Germinal center (tissue), 1 donor: ENCODE measurements around the gene ADARB2.

Experiments
- DNase-seq: peaks from one replicate; pipeline ENCODE4 v3.0.0; 2012; ENCODE audit warnings: mixed read lengths, low spot score

ADARB2 gene

GRCh38 chr10:1524540-1524939, 212.8 kb downstream of the ADARB2 start:
- DNase-seq: no peak

DNA sequence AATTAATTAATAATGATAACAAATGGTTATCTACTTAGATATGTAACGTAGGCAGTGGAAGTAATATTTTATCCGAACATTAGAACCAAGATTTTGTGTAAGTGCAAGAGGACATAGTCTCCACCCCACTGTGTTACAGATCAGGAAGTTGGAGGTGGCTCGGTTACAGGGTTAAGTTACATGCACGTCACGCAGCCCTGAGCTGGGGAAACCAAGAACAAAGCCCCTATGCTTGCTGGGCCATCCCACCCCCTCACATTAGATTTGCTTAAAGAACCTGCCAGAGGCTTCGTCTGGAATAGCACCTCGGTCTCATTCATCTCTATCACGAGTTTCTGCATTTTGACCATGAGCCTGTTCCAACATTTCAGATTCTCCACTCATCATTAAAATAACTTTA, 214.1 kb downstream of the ADARB2 start:
- no peak for DNase-seq

DNA sequence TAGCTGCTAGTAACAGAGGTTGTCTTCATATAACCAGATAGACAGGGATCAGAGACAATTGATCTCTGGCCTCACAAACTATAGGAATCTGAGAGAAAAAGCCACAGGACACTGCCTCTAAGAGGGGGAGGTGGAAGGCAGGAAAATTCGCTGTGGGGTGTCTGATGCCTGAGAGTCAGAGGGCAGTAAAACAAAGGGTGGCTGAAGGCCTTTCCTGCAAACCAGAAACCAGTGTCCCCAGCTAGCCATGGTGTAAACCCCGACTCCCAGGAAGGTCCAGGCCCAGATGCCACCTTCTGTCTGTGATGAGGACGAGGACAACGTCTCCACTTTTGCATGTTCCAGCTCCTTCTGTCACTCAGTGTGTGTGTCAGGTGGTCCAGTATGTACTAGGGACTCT, 215.1 kb downstream of the ADARB2 start:
- no peak for DNase-seq

DNA sequence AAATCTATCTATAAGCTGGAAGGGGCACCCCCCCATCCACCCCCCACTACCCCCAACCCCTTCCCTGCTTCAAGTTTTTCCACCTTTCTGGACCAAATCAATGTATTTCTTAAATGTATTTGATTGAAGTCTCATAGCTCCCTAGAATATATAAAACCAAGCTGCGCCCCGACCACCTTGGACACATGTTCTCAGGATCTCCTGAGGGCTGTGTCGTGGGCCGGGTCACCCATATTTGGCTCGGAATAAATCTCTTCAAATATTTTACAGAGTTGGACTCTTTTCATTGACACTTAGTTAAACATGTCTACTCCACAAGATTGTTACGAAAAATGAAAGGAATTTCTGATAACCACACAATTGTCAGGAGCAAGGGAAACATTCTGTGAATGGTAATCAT, 215.6 kb downstream of the ADARB2 start:
- DNase-seq: no peak

- DNase-seq: no peak
These were observed 216.3 kb downstream of the ADARB2 start for GRCh38 chr10:1520909-1521565.

- no peak for DNase-seq
These were observed 217.9 kb downstream of the ADARB2 start for GRCh38 chr10:1519391-1519790.

DNA sequence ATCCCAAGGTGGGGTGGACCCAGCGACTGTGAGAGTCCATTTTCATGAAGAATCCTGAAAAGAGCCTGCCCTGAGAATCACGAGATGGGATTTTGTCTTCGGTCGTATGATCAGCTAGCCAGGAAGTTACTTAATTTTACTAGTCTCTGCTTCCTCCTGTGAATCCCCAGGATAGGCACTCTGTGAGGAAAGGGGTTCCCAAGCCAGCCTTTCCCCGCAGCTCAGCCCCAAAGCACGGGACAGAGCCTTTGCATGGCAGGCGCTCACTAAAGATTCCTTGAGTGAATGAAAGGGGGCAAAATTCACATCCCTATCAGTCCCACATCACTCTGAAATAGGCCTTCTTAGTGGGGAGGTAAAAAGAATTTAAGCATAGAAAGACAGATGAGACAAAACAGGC, 219.6 kb downstream of the ADARB2 start:
- DNase-seq: no peak

DNA sequence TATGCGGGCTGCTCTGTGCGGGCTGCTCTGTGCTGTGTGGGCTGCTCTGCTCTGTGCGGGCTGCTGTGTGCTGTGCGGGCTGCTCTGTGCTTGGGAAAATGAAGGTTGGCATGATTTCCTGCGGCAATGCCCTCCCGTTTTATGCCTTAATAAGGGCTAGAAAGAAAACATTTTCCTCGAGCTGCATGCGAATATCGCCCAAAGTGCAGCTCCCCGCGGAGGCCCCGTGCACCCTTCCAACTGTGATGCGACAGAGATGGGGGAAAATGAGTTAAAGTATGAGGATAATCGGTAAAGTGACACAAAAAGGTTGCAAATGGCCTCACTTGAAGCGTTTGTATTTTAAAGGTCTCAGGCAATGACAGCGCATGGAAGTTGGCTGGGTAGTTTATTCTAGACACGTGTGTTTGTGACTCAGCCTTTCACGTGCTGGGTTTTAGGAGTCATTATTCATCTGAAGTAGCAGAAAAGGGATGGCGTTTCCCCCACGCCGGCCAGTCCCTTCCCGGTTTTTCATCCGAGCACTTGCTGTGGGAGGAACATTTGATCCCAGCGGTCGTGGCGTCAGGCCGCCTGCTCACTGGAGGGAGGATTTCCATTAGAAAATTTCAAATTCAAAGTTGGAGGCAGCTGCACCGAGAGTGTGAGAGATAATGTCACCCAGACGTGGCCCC, 220.7 kb downstream of the ADARB2 start:
- DNase-seq: no peak

- DNase-seq: no peak
These were observed 221.4 kb downstream of the ADARB2 start for GRCh38 chr10:1515780-1516491.

- no peak for DNase-seq
These were observed 222.1 kb downstream of the ADARB2 start for GRCh38 chr10:1515121-1515779.

DNA sequence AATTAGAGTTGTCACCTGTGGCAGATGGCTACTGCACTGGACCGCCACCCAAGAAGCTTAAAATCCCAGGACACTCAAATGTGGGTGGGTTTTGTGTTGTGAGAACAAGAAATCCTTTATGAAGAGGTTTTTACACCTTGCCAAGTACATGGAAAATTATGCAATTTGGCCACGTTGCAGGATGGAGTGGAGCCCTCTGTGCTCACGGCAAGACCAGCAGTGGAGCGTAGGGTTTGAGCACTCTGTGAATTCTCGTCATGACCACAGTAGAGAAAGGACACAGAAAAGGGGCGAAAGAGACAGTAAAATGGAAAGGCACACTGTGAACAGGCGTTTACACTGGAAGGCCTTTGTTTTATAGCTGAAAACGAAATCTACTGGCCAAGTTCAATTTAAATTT, 222.6 kb downstream of the ADARB2 start:
- DNase-seq: no peak

GRCh38 chr10:1513221-1513620, 224.1 kb downstream of the ADARB2 start:
- DNase-seq: no peak

DNA sequence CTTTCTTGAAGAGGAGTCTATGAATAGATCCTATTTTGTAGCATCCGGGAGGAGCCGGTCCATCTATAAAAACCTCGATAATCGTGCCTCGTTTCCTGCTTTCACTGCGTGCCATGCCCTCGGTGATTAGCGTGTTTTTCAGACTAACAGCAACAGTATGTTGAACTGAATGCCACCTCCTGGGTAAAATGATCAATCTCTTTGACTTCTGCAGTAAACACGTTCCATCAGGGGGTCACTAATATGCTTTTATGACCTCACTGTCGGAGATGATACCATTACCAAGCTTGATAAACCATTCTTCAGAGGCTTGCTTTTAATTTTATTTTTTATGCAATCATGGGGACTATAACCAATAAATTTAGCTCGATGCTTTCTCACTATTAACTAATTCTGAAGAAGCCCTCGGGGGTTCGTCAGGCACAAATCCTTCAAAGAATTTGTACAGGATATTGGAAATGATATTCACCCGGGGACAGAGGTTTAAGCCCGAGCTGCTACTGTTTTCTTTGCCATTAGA, 228.3 kb downstream of the ADARB2 start:
- DNase-seq: no peak

DNA sequence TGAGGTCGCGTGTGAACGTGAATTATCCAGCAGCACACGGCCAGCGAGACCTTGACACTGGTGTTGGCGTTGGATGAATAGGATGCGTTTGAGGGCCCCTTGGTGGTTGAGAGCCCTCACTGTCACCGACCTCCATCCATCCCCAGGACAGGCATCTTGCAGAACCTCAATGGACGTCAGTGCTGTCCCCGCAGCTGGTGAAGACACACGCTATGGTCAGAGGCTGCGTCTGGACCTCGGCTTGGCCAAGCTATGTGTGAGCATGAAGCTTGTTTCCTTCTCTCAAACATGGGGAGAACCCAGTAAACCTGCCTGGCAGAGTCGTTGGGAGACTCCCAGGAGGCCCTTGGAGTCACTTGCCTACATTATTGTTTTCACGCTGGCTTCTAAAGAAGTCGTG, 229.2 kb downstream of the ADARB2 start:
- no peak for DNase-seq

DNA sequence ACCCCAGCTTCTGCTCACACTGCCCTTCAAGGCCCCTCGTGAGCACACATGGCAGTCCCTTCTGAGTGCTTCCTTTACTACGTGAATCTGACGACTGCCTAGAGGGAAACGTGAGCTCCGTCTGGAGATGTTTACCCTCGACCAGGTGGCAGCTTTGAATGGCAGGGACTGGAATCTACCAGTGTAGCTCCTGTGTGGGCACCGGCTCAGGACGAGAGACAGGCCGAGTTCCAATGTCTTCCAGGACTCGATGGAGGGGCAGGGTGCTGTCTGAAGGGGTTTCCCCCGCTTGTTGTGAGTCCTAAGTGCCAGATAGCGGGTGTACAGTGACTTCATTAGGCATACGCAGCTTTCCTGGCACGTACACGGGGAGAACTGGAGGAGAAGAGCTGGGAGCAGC, 229.9 kb downstream of the ADARB2 start:
- no peak for DNase-seq

DNA sequence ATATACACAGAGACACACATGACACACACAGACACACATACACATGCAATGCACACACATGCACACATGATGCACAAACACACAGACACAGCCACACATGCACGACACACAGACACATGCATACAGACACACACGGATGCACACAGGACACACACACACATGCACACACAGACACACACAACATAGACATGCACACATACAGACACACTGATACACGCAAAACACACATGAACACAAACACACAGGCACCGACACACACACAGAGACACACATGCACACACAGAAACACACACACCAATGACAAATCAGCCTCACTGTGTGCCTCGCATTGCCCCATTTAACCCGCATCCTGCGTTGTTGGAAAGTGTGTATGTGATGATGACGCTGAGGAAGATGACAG, 232.4 kb downstream of the ADARB2 start:
- DNase-seq: no peak

DNA sequence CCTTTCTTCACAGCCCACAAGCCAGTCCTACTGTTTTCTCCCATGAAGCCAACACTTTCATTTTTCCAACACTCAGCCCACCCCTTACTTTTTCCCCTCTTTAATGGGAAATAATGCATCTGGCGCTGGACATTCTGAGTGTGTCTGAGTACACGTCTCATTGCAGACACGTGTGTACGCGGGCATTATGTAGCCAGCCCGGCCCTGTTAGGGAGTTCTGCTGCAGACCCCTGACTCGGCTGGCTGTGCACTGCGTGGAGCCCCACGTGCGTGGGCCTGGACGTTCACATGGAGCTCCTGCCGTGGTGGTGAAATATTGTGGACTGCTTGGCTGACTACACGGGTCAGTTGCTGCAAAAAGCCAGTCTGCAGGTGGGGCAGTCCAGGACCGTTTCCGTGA, 233.0 kb downstream of the ADARB2 start:
- no peak for DNase-seq

DNA sequence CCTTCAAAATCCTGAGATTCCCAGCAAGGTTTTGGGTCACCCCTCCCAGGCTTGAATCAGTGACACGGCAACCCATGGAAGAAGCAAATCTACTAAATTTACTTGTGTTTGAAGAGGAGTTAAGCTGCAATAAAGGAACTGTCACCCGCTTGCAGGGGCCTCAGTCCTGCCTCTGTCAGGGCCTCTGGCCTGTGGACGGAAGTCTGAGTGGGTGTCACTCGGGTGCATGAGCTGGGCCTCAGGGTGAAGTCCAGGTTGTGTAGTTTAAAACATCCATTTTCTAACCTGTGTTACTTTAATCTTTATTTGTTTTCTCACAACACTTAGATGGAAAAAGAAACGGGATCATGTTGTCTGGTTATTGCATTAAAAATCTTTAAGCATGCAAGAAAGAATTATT, 234.9 kb downstream of the ADARB2 start:
- DNase-seq: no peak

DNA sequence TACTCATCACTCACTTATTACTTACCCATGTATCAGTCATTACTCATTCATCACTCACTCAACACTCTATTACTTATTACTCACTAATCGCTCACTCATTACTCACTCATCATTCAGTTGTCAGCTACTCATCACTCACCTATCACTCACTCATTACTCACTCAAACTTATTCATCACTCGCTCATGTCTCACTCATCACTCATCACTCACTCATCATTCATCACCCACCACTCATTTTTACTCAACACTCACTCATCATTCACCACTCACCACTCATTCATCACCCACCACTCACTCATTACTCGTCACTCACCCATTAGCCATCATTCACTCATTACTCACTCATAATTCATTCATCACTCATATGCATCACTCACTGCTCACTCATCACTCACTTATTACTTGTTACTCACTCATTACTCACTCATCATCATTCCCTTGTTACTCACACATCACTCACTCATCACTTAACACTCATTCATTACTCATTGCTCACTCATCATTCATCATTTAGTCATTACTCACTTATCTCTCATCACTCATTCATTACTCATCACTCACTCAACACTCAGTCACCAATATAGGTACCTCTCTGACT, 237.9 kb downstream of the ADARB2 start:
- no peak for DNase-seq

DNA sequence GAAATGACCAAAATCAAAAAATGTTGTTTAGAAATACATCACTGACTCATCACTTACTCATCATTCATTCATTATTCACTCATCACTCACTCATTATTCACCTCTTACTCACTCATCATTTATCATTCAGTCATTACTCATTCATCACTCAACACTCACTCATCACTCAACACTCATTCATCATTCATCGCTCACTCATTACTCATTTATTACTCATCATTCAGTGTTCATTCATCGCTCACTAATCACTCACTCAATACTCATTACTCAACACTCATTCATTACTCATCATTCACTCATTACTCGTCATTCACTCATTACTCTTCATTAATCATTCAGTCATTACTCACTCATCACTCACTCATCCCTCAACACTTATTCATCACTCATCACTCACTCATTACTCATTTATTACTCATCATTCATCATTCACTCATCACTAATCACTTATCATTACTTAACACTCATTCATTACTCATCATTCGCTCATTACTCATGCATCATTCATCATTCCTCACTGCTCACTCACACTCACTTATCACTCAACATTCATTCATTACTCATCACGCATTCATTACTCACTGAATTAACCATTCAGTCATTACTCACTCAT, 238.5 kb downstream of the ADARB2 start:
- no peak for DNase-seq

- no peak for DNase-seq
These were observed 241.3 kb downstream of the ADARB2 start for GRCh38 chr10:1495915-1496517.
